ENCODE results near the gene TMPRSS13. TPM values are rescaled to one million over a fixed set of nuclear protein-coding genes. Genes with fewer than 3 reads are reported as not detected.

The TMPRSS13 gene
- not detected in 2 replicates for total RNA-seq

GRCh38 chr11:117929142-117929915 is at the start of gene TMPRSS13:
TSS of gene TMPRSS13 (minus strand) at chr11:117929402. CDS start at chr11:117929307, 95 bp downstream.

DNA sequence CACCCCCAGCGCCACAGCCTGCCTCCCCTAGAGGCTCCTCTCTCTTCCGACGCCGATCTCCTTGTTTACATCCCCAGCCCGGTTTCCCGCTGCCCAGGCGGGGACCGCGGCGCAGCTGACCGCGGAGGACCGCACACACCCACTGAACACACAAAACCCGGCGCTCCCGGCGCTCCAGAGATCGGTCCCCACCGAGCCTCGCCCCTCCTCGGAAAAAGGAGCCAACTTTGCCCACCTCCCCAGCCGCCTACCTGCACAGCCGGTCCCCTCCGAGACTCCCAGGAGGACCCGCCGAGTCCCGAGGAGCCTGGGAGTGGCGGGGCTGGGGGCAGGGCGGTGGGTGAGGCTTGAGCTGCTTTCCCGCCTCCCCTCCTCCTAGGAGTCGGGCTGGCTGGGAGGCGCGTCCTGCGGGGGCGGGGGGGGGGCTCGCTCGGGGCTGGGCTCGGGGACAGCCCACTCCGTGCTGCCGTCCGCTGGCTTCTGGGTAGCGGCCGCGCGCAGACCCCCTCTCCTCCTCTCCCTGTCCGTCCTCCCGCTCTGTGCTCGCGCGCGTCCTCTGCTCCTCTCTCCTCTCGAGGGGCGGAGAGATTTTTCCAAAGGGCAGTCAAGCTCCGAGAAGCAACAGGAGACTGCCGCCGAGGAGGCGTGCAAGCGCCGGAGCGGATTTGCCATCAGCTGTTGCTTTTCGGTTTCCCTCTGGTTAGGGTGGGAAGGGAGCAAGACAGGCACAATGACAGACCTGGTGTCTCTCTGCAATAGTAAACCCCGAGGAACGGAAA is 52.7 kb downstream of the TMPRSS13 start, which contains the start of gene FXYD6:
Gene FXYD6 (minus strand): TSS at position 318 of the 779 bp plus-strand sequence. CDS start 33,882 bp downstream, outside the sequence.

Other genes with a start within 250 kb of the TMPRSS13 start
- not detected in 2 replicates for gene DSCAML1, start 132.2 kb downstream of the TMPRSS13 start, total RNA-seq
- 0.31 and 0.32 TPM in 2 replicates for gene FXYD2, start 104.7 kb downstream of the TMPRSS13 start, total RNA-seq
- gene FXYD6, start 52.7 kb downstream of the TMPRSS13 start, total RNA-seq, result under 0.01 and 0.38 TPM in 2 replicates
- gene IL10RA, start 57.0 kb upstream of the TMPRSS13 start, total RNA-seq, result under 0.01 TPM in 1 of 2 replicates, not detected in the other
- gene TMPRSS4, start 147.7 kb upstream of the TMPRSS13 start, total RNA-seq, result not detected in 2 replicates
- gene SMIM35, start 157.6 kb upstream of the TMPRSS13 start, total RNA-seq, result not detected in 2 replicates
- under 0.01 and 0.06 TPM in 2 replicates for gene SCN4B, start 223.4 kb upstream of the TMPRSS13 start, total RNA-seq
- not detected in 2 replicates for gene SCN2B, start 247.2 kb upstream of the TMPRSS13 start, total RNA-seq

All from bladder microvascular endothelial cell (primary cell).